Ishikawa (cell line): ENCODE results near the gene COL25A1.

Experiments used
- CEBPB ChIP-seq: IDR thresholded peaks from 2 replicates; pipeline ENCODE4 v1.6.1; 2012
- CREB1 ChIP-seq: IDR thresholded peaks from 2 replicates; pipeline ENCODE4 v1.6.1; 2012; ENCODE audit warnings: low read depth
- EGR1 ChIP-seq: IDR thresholded peaks from 2 replicates; pipeline ENCODE4 v1.6.1; 2012
- EP300 ChIP-seq: IDR thresholded peaks from 2 replicates; pipeline ENCODE4 v1.6.1; 2012; ENCODE audit warnings: borderline replicate concordance
- FOXM1 ChIP-seq: IDR thresholded peaks from 2 replicates; pipeline ENCODE4 v1.6.1; 2012; ENCODE audit warnings: low read depth, borderline replicate concordance
- TAF1 ChIP-seq: IDR thresholded peaks from 2 replicates; pipeline ENCODE4 v1.6.1; 2012; ENCODE audit warnings: low read depth, mild to moderate bottlenecking
- TCF12 ChIP-seq: IDR thresholded peaks from 2 replicates; pipeline ENCODE4 v1.6.1; 2012; ENCODE audit warnings: low read depth
- YY1 ChIP-seq: IDR thresholded peaks from 2 replicates; pipeline ENCODE4 v1.6.1; 2012; ENCODE audit warnings: low read depth
- TF ChIP-seq, protein P1 (sequence below): IDR thresholded peaks from 2 replicates; pipeline ENCODE4 v1.6.1; 2012; ENCODE audit warnings: low read depth, mild to moderate bottlenecking

DNA sequence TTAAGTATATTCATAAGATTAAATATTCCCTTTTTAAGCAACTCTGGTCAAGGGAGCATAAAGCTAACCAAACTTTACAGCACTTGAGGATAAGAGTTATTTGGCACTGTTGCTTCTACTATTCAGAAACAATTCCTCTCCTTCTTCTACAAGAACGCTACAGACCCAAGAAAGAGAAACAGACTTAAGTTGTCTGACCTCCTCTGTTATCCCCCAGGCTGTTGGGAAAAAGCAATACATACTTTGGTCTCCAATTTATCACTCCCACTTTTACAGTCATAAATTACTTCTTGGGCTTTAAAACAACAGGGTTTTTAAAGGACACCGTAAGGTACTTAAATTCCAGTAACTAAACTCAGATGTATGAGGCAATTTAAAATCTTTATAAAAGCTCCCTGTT is 147.4 kb downstream of the COL25A1 start:
- TF ChIP-seq TAF1 (no peak), EP300 (no peak), FOXM1 (no peak), CEBPB (no peak), YY1 (no peak), TCF12 (no peak), EGR1 (no peak), CREB1 (no peak)
- TF ChIP-seq, protein P1, sequence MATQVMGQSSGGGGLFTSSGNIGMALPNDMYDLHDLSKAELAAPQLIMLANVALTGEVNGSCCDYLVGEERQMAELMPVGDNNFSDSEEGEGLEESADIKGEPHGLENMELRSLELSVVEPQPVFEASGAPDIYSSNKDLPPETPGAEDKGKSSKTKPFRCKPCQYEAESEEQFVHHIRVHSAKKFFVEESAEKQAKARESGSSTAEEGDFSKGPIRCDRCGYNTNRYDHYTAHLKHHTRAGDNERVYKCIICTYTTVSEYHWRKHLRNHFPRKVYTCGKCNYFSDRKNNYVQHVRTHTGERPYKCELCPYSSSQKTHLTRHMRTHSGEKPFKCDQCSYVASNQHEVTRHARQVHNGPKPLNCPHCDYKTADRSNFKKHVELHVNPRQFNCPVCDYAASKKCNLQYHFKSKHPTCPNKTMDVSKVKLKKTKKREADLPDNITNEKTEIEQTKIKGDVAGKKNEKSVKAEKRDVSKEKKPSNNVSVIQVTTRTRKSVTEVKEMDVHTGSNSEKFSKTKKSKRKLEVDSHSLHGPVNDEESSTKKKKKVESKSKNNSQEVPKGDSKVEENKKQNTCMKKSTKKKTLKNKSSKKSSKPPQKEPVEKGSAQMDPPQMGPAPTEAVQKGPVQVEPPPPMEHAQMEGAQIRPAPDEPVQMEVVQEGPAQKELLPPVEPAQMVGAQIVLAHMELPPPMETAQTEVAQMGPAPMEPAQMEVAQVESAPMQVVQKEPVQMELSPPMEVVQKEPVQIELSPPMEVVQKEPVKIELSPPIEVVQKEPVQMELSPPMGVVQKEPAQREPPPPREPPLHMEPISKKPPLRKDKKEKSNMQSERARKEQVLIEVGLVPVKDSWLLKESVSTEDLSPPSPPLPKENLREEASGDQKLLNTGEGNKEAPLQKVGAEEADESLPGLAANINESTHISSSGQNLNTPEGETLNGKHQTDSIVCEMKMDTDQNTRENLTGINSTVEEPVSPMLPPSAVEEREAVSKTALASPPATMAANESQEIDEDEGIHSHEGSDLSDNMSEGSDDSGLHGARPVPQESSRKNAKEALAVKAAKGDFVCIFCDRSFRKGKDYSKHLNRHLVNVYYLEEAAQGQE = no peak
